C4-2B (cell line): ENCODE results near the gene ARL15.

ENCODE experiments used
- H3K27ac ChIP-seq: fragments of 450-650 bp; 2 replicates; pipeline ENCODE4 v1.5.1; 2017
- CTCF ChIP-seq: fragments of 450-650 bp; conservative IDR thresholded peaks from 2 replicates; pipeline ENCODE4 v1.5.1; 2017; ENCODE audit warnings: mild to moderate bottlenecking
- ZFX ChIP-seq: fragments of 450-650 bp; IDR thresholded peaks from 2 replicates; pipeline ENCODE4 v1.6.1; 2017

Gene ARL15

DNA sequence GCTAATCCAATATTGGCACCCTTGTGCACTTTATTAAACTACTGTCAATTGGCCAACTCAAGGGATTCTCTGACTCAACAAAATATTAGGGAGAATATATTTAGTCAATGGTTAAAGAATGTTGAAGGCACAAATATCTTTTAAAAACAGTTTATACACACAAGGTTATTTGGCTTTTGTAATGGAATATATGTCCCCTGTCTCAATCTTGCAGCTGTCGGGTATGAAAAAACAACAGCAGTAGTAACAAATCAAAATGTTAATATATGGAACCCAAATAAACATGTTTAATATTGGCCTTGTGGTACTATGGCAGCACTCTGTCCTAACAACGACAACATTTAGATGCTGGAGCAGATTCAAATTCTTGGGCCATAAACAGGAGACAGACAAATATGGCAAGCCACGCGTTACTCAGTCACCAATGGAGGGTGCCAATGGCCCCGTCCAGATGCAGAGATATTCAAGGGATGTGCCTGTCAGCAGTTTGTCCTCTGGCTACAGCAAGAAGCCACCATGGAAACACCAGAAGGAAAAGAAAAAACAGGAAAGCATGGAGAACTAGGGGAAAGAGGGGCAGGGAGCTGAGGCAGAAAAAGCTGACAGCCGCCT, 408.0 kb downstream of the ARL15 start:
- H3K27ac ChIP-seq: no peak overlapping the region
- TF ChIP-seq ZFX (no peak), CTCF (no peak)

DNA sequence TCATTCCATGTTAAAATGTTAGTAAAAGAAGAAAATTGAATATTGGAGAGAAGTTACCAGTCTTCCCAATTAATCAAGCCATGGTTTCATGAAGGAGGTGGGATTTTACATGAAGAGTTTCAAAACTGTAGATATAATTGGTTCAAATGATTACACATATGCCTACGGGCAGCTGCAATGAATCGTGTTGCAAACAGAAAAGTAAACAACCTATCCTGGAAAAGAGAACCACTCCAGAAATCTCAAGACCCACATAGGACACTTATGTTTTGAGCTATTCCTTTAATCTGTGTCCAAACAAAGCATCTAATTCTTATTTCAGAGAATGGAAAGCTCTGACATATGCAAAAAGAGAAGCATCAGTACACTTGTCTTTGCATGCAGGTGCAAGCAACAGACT, 409.7 kb downstream of the ARL15 start:
- TF ChIP-seq ZFX: no peak
- no peak for TF ChIP-seq CTCF
- no peak overlapping the region for H3K27ac ChIP-seq

GRCh38 chr5:53895091-53895683, 415.2 kb downstream of the ARL15 start:
- no peak overlapping the region for H3K27ac ChIP-seq
- TF ChIP-seq CTCF (no peak), ZFX (no peak)

DNA sequence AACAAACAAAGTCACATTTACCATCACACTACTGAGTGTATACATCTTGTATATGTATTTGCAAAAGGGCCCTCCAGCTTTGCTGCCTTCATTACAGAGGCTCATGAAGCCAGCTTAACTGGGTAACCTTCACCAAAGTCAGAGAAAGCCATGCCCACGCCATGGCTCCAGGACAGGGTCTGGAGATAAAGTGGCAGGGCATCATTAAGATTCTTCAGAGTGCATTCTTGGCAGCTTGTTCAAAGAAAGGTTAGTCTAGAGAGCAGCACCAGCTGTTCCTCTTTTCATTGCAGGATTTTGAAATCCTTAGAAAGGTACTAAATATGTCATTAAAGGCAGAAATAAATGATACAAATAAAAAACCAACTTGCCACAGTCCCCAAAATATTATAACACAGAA, 416.7 kb downstream of the ARL15 start:
- TF ChIP-seq ZFX: no peak
- no peak overlapping the region for H3K27ac ChIP-seq

- TF ChIP-seq CTCF: no peak
- no peak for TF ChIP-seq ZFX
- no peak overlapping the region for H3K27ac ChIP-seq
These were observed 418.1 kb downstream of the ARL15 start for GRCh38 chr5:53892224-53892623.

- TF ChIP-seq CTCF (no peak), ZFX (no peak)
- H3K27ac ChIP-seq: no peak overlapping the region
These were observed 419.2 kb downstream of the ARL15 start for GRCh38 chr5:53891159-53891558.

DNA sequence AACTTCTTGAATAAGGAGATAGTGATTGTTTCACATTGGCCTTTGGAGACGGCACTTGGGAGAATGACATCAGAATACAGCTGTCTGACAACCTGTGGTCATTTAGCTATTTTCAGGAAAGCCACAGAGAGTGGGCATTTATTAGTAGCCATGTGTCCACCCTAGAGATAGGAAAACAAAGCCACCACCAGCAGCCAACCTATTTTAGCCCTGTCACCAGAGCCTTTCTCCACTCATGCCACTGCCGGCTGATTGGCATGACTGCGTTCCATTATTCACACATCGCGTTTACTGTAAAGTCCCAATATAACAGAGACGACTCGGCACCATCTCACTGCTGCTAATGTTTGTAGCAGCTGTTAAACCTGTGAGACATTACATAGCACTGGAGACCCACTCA, 419.9 kb downstream of the ARL15 start:
- TF ChIP-seq CTCF: no peak
- no peak for TF ChIP-seq ZFX

GRCh38 chr5:53884844-53885243, 425.5 kb downstream of the ARL15 start:
- no peak overlapping the region for H3K27ac ChIP-seq
- no peak for TF ChIP-seq ZFX
- TF ChIP-seq CTCF: no peak

More for the DNA sequence above, 419.9 kb downstream of the ARL15 start:
- H3K27ac ChIP-seq: no peak overlapping the region
